T-cell (primary cell): ENCODE results near the gene CEP112. TPM values are rescaled to one million over a fixed set of nuclear protein-coding genes. Genes with fewer than 3 reads are reported as not detected.

Experiments used
- ATAC-seq, 4 experiments: fragments of 200-7000 bp in 3 of 4; fragments of 150-1000 bp in 1 of 4; cut with Tn5 transposase; replicated peaks in 1 of 4; 1 replicate in 3 of 4; 2 replicates in 1 of 4; pipeline ENCODE4 v1.10.0; 2021; ENCODE audit warnings: moderate library complexity in 3 of 4, mild to moderate bottlenecking in 2 of 4, moderate number of reproducible peaks in 1 of 4
- CTCF ChIA-PET, 2 donors: fragments of 300-600 bp; sonication (Branson Sonifier 250); formaldehyde crosslinking; loops; one replicate each; lab custom pipeline; 2022; ENCODE audit warnings: antibody characterized with exemption in 2 of 2; lab: Charles Lee
- POLR2A ChIA-PET, 2 donors: fragments of 300-600 bp; sonication (Branson Sonifier 250); formaldehyde crosslinking; loops; one replicate each; lab custom pipeline; 2022; ENCODE audit warnings: antibody characterized with exemption in 2 of 2; lab: Charles Lee
- DNase-seq, 35 experiments: peaks; one replicate each; pipeline versions ENCODE4 v3.0.0 to v3.0.0-alpha.2; 2013 to 2023
- H3K27ac ChIP-seq: one replicate; pipeline ENCODE4 v1.5.1; 2013; ENCODE audit warnings: low read length
- H3K27me3 ChIP-seq, 2 experiments: replicated peaks in 1 of 2; 1 replicate in 1 of 2; 2 replicates in 1 of 2; pipeline versions ENCODE4 v1.6.1 to v1.7.0; 2013; ENCODE audit warnings: low read length in 1 of 2, mixed read lengths in 1 of 2; ENCODE audit not compliant: control insufficient read depth in 2 of 2, insufficient read depth in 2 of 2; ENCODE audit errors: extremely low read depth in 1 of 2
- H3K36me3 ChIP-seq, 2 donors: 1 replicate in 1 of 2; 2 replicates in 1 of 2; pipeline versions ENCODE4 v1.6.1 to v1.7.0; 2013; ENCODE audit warnings: low read length in 1 of 2; ENCODE audit not compliant: control insufficient read depth in 2 of 2, insufficient read depth in 1 of 2; ENCODE audit errors: extremely low read depth in 1 of 2
- H3K4me1 ChIP-seq, 2 experiments: 1 replicate in 1 of 2; 2 replicates in 1 of 2; pipeline versions ENCODE4 v1.6.1 to v1.7.0; 2013; ENCODE audit warnings: low read length in 2 of 2, mixed read lengths in 1 of 2; ENCODE audit not compliant: insufficient read depth in 2 of 2, control insufficient read depth in 1 of 2; ENCODE audit errors: extremely low read depth in 1 of 2
- H3K4me3 ChIP-seq, 2 donors: 1 replicate in 1 of 2; 2 replicates in 1 of 2; pipeline versions ENCODE4 v1.5.1 to v1.7.0; 2013; ENCODE audit warnings: mild to moderate bottlenecking in 2 of 2, low read length in 1 of 2, moderate library complexity in 1 of 2; ENCODE audit not compliant: control insufficient read depth in 1 of 2; ENCODE audit errors: extremely low read depth in 1 of 2
- H3K9me3 ChIP-seq: 2 replicates; pipeline ENCODE4 v1.7.0; 2013
- H3K27ac Mint-ChIP-seq, 2 donors: one replicate each; pipeline ENCODE4 v1.8.0; 2020 to 2021; ENCODE audit warnings: mild to moderate bottlenecking in 2 of 2, mixed read lengths in 2 of 2
- H3K27me3 Mint-ChIP-seq, 2 donors: one replicate each; pipeline ENCODE4 v1.8.0; 2021 to 2022; ENCODE audit warnings: mixed read lengths in 2 of 2
- H3K36me3 Mint-ChIP-seq: one replicate; pipeline ENCODE4 v1.8.0; 2021; ENCODE audit warnings: mixed read lengths
- H3K4me1 Mint-ChIP-seq, 3 donors: one replicate each; pipeline ENCODE4 v1.8.0; 2020 to 2022; ENCODE audit warnings: mixed read lengths in 3 of 3, mild to moderate bottlenecking in 1 of 3
- H3K4me3 Mint-ChIP-seq, 3 donors: one replicate each; pipeline ENCODE4 v1.8.0; 2020 to 2022; ENCODE audit warnings: mild to moderate bottlenecking in 3 of 3, mixed read lengths in 3 of 3, moderate library complexity in 3 of 3
- H3K9me3 Mint-ChIP-seq, 3 donors: one replicate each; pipeline ENCODE4 v1.8.0; 2020 to 2022; ENCODE audit warnings: mixed read lengths in 3 of 3
- WGBS: methylation state at CpG from one replicate; pipeline ENCODE4 v1.1.5; 2013; ENCODE audit warnings: missing lambda C conversion rate; ENCODE audit not compliant: insufficient coverage; 5-methylcytosine and 5-hydroxymethylcytosine counted together
- total RNA-seq, 35 experiments: library from RNA in 6 of 35; stranded (reverse) in 6 of 35; fragments of 120-200 nt in 1 of 35; gene quantifications; one replicate each; pipeline versions ENCODE4 v1.2.1 to v1.2.4 and lab custom pipeline; 2013 to 2026

CEP112 gene
- total RNA-seq, 5 donors from 2014 or later (not counting 1 experiment from before 2014, with no cell fraction given) = 2.4 to 4.9 (median 4.5) TPM

DNA sequence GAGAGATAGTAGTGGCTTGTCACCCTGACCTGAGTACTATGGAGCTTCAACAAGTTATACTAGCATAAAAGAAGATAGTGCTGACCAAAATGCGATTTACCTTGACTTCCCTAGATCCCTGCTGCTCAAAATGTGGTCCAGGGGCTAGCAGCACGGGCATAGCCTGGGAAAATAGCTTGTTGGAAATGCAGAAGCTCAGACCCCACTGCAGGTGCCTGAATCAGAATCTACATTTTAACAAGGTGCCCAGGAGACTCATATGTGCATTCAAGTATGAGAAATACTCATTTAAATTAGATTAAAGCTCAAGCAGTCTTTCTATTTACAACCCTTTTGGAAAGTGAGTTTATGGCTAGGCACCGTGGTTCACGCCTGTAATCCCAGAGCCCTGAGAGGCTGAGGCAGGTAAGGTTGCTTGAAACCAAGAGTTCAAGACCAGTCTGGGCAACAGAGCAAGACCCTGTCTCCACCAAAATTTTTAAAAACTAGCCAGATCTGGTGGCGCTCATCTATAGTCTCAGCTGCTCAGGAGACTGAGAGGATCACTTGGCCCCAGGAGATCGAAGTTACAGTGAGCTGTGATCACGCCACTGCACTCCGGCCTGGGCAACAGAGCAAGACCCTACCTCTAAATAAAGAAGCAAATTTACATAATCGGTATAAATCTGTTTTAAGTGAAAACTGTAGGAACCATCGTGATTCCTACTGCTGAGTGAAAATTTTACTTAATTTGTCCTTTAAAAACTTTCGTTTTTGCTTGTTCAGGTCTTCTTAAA, 30.0 kb upstream of the CEP112 start:
- DNase-seq (no peak), ATAC-seq (no peak)
- no peak overlapping the region for H3K27ac Mint-ChIP-seq
- H3K9me3 Mint-ChIP-seq = no peaks in the 10 kb centered on the region
- no peak overlapping the region for H3K27ac ChIP-seq
- ChIA-PET POLR2A (interaction anchor here in 1 of 2 donors (0.5 kb wide), 1 partner anchor 836 kb away, joined by 8 read pairs; no protein-coding TSS in a partner anchor), CTCF (interaction anchor here in 1 of 2 donors (0.6 to 0.7 kb wide), 2 partner anchors 25 to 369 kb away, joined by 4 read pairs; no protein-coding TSS in a partner anchor)
- H3K9me3 ChIP-seq = no peaks in the 10 kb centered on the region
- peaks cover 0 to 6% of the 10 kb centered on the region in 2 experiments for H3K27me3 ChIP-seq
- no peaks in the 10 kb centered on the region for H3K36me3 ChIP-seq
- H3K4me1 Mint-ChIP-seq = peaks cover 0 to 5% (median 1%) of the 10 kb centered on the region in 3 donors
- peaks cover 4 to 8% of the 10 kb centered on the region in 2 donors for H3K27me3 Mint-ChIP-seq
- no peak overlapping the region for H3K4me3 ChIP-seq
- no peaks in the 10 kb centered on the region for H3K36me3 Mint-ChIP-seq
- no peak overlapping the region for H3K4me3 Mint-ChIP-seq
- H3K4me1 ChIP-seq = no peaks in the 10 kb centered on the region
- WGBS = 75% methylated on average over 2 of the region's 11 CpGs

DNA sequence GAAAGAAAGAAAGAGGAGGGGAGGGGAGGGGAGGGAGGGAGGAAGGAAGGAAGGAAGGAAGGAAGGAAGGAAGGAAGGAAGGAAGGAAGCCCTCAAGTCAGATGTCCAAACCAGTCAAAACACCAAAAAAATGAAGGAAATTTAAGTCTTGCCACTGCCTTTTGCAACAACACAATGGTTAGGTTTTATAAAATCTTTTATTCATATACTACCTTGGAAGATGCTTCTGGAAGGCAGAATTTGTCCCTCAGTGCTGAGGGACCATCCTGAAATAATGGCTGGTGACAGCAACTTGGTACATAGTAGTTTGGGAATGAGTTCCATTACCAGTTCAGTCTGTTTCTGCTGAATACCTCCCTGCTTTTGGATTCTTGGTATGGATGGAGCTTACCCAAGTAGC, 29.4 kb upstream of the CEP112 start:
- no peaks in the 10 kb centered on the region for H3K9me3 Mint-ChIP-seq

DNA sequence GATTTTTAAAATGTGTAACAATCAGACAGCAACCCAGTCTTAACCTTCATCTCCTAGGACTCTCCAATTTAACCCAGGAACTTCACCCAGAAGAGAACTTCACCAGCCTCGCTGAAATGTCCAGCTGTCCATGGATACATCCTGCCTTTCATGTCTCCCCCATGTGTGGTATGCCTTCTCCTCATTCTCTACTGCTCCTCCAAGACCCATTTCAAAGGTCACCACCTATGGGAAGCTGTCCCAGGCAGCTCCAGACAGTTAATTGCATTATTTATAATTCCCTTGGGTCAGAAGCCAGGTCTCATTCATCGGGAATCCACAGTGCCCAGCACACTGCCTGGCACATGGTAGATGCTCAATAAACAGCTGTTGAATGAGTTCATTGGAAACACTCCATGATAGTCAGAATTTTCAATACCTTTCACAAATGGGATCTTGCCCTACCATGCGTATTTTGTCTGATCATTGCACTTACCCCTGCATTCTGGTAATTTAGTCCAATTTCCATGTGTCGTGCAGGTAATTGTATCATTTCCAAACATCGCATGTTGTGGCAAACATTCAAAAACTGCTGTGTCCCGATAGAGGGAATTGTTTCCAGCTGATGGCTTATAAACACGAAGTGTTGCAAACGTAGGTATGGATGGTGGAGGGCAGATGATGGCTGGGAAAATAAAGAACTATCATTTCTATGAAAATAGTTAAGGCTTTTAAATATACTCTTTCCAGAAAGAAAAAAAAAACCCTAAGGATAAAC, 28.3 kb upstream of the CEP112 start:
- Mint-ChIP-seq H3K36me3 (no peaks in the 10 kb centered on the region), H3K9me3 (no peaks in the 10 kb centered on the region), H3K4me3 (no peak overlapping the region), H3K27ac (no peak overlapping the region), H3K4me1 (peaks cover 0 to 5% (median 1%) of the 10 kb centered on the region in 3 donors), H3K27me3 (peaks cover 4 to 7% of the 10 kb centered on the region in 2 donors)
- Histone ChIP-seq H3K27me3 (peaks cover 0 to 6% of the 10 kb centered on the region in 2 experiments), H3K4me1 (no peaks in the 10 kb centered on the region), H3K36me3 (no peaks in the 10 kb centered on the region), H3K9me3 (no peaks in the 10 kb centered on the region), H3K4me3 (no peak overlapping the region), H3K27ac (no peak overlapping the region)
- no peak for ATAC-seq
- no peak for DNase-seq
- CTCF ChIA-PET = no interaction called here
- WGBS = 100% methylated on average over 5 of the region's 8 CpGs
- POLR2A ChIA-PET = no interaction called here

More for the DNA sequence above, 29.4 kb upstream of the CEP112 start:
- no peaks in the 10 kb centered on the region for H3K4me1 ChIP-seq
- Mint-ChIP-seq H3K4me3 (no peak overlapping the region), H3K4me1 (peaks cover 0 to 5% (median 1%) of the 10 kb centered on the region in 3 donors), H3K27ac (no peak overlapping the region), H3K36me3 (no peaks in the 10 kb centered on the region), H3K27me3 (peaks cover 4 to 8% of the 10 kb centered on the region in 2 donors)
- DNase-seq = no peak
- no peak for ATAC-seq
- no peak overlapping the region for H3K4me3 ChIP-seq
- H3K27me3 ChIP-seq = peaks cover 0 to 6% of the 10 kb centered on the region in 2 experiments
- ChIA-PET CTCF (interaction anchor here in 1 of 2 donors (0.6 kb wide), 1 partner anchor 24 kb away, joined by 4 read pairs; no protein-coding TSS in a partner anchor), POLR2A (interaction anchor here in 1 of 2 donors (0.5 kb wide), 1 partner anchor 837 kb away, joined by 8 read pairs; no protein-coding TSS in a partner anchor)
- no peak overlapping the region for H3K27ac ChIP-seq
- no peaks in the 10 kb centered on the region for H3K36me3 ChIP-seq
- H3K9me3 ChIP-seq = no peaks in the 10 kb centered on the region

DNA sequence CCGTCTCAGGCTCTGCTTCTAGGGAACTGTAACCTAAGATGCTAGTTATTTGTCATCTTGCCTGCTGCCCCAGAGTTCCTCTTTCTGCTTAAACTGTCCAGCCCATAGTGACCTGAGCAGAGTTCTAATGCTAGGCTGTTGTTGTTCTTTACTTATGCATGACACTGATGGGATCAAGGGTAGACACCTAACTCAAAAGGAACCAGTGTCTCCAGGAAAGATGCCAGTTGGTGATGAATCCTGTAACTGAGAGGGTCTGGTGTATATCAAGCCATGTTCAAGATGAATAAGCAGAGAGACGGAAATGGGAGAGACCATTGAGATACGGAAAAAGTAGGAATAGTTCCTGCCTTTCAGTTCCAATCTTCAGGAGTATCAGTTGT, 23.6 kb upstream of the CEP112 start:
- no peaks in the 10 kb centered on the region for H3K36me3 ChIP-seq
- no peak overlapping the region for H3K27ac Mint-ChIP-seq
- ChIA-PET POLR2A (interaction anchor here in 1 of 2 donors (0.7 kb wide), 1 partner anchor 13 kb away, joined by 5 read pairs; no protein-coding TSS in a partner anchor), CTCF (interaction anchor here (0.5 to 0.7 kb wide), 3 partner anchors 319 to 588 kb away, joined by 3 to 4 read pairs (median 3); no protein-coding TSS in a partner anchor)
- H3K9me3 Mint-ChIP-seq = no peaks in the 10 kb centered on the region
- H3K4me3 ChIP-seq = no peak overlapping the region
- no peaks in the 10 kb centered on the region for H3K9me3 ChIP-seq
- H3K4me1 ChIP-seq = no peaks in the 10 kb centered on the region
- H3K4me3 Mint-ChIP-seq = no peak overlapping the region
- H3K27ac ChIP-seq = no peak overlapping the region
- ATAC-seq (no peak), DNase-seq (no peak)
- H3K27me3 ChIP-seq = peaks cover 0 to 4% of the 10 kb centered on the region in 2 experiments
- WGBS = 100% methylated on average over 1 of the region's 3 CpGs
- H3K4me1 Mint-ChIP-seq = no peaks in the 10 kb centered on the region
- H3K36me3 Mint-ChIP-seq = no peaks in the 10 kb centered on the region
- peaks cover 4 to 6% of the 10 kb centered on the region in 2 donors for H3K27me3 Mint-ChIP-seq

DNA sequence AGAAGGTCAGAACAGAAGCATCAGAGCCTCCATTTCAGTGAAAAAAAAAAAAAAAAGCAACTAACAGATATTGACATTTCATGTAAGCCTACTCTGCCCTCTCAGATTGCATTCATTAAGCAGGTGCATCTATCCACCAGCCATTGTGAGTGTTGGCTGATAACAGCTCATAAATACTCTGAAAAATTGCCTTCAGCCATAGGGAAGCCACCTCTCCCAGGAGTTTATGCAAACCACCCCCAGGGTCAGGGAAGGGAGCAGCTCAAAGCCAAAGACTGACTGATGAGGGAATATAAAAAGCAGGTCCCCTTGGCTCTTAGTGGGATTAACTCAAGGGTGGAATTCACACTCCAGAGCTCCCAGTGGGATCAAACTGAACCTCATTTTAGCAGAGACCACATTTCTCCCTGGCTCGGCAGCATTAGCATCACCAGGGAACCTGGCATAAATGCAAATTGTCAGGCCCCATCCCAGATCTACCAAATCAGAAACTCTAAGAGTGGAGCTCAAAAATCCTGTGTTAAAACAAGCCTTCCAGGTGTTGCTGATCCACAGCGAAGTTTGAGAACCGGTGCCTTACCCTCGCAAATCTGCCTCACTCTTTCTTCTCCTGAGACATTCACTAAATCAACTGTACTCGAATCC, 23.1 kb upstream of the CEP112 start:
- ATAC-seq = no peak
- H3K27ac Mint-ChIP-seq = no peak overlapping the region
- no peak overlapping the region for H3K4me3 ChIP-seq
- H3K36me3 ChIP-seq = no peaks in the 10 kb centered on the region
- peaks cover 0 to 4% of the 10 kb centered on the region in 2 experiments for H3K27me3 ChIP-seq
- DNase-seq = no peak
- H3K4me1 Mint-ChIP-seq = no peaks in the 10 kb centered on the region
- H3K9me3 ChIP-seq = no peaks in the 10 kb centered on the region
- WGBS = 89% methylated on average over 5 of the region's 5 CpGs
- POLR2A ChIA-PET = no interaction called here
- no peaks in the 10 kb centered on the region for H3K36me3 Mint-ChIP-seq
- H3K27me3 Mint-ChIP-seq = peaks cover 4 to 6% of the 10 kb centered on the region in 2 donors
- no peaks in the 10 kb centered on the region for H3K9me3 Mint-ChIP-seq
- no peak overlapping the region for H3K27ac ChIP-seq
- no peak overlapping the region for H3K4me3 Mint-ChIP-seq
- CTCF ChIA-PET = interaction anchor here in 1 of 2 donors (0.5 kb wide), 1 partner anchor 319 kb away, joined by 3 read pairs; no protein-coding TSS in a partner anchor
- no peaks in the 10 kb centered on the region for H3K4me1 ChIP-seq
